Measurements from ENCODE around the gene SND1.

- TF ChIP-seq POLR2A (IDR thresholded peaks at IDR 0.05; ENCODE audit: low read depth, low read length) (no peak), POLR2AphosphoS5 (IDR thresholded peaks at IDR 0.05; ENCODE audit: low read depth, low read length) (no peak), TAF1 (IDR thresholded peaks at IDR 0.05; ENCODE audit: borderline replicate concordance, low read depth, low read length) (no peak)
These were observed 15.2 kb downstream of the SND1 start for GRCh38 chr7:127667017-127667670.

All from GM12892 (cell line).